Activated naive CD4-positive, alpha-beta T cell treated with Interleukin-2 at 50 U/mL for 16 hours (primary cell): ENCODE measurements around the gene AP1G2.
A peak's percentile ranks its signal among the peaks of the same experiment; 100 is the strongest.
"Not testable (repeated sequence)": the region's sequence is repeated elsewhere in the genome, so short reads cannot be mapped to it uniquely, and the experiment has no call there.

Experiments
- DNase-seq: peaks from one replicate; pipeline ENCODE4 v3.0.0-alpha.2; 2020

Gene AP1G2

GRCh38 chr14:23555882-23556699 is 11.5 kb downstream of the AP1G2 start, which contains the start of gene THTPA:
TSS of gene THTPA (plus strand) at chr14:23556271. CDS start at chr14:23556758, 487 bp downstream.
- DNase-seq = peak; percentile 93

DNA sequence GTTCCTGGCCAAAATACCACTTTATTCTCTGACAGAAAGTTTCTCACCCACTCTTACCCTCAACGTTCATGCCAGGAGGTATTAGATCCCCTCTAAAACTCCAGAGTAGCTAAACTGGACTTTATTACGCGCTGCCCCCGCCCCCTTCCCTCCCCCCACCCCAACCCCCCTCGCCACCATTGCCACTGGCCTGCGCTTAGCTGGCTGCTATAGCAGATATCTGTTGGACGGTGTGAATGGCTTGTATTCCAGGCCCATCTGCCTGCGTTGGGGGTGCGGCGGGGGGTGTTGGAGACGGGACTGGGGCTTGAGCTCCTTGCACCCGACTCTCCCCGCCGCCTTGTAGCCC is 12.1 kb downstream of the AP1G2 start:
- no peak for DNase-seq

DNA sequence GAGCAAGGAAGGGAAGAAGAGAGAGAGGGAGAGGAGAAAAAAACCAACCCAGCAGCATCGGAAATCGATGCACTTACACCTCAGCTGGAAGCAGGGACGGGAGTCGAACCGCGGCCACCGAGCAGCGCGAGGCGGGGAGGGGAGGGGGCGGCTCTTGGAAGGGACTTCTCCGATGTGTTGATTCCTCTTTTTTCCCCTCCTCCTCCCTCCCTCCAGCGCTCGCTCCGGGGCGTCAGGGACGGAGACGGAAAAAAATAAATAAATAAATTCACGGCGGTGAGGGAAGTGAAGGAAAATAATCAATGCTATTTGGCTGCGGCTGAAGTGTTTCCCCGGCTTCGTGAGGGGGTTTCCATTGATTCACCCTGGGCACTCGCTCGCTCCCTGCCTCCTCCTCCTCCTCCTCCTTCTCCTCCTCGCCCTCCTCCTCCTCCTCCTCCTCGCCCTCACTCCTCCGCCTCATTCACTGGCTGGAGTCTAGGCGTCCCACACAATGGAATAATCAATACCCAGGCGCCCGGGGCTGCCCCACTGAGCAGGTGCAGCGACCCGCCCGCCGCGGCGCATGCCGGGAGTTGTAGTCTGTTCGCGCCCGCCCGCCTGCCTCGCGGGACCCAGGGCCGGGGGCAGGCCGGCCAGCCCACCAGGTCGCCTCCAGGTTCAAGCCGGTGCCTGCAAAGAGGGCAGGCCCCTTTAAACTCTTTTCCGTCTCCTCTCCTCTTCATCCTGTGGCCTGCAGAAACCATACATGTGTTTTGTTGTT is 16.1 kb downstream of the AP1G2 start, which contains the start of gene ZFHX2:
ZFHX2 (minus strand) TSS at position 500 of the 763 bp plus-strand sequence. CDS start 16,440 bp downstream, outside the sequence.
- peak; percentile 83 for DNase-seq

DNA sequence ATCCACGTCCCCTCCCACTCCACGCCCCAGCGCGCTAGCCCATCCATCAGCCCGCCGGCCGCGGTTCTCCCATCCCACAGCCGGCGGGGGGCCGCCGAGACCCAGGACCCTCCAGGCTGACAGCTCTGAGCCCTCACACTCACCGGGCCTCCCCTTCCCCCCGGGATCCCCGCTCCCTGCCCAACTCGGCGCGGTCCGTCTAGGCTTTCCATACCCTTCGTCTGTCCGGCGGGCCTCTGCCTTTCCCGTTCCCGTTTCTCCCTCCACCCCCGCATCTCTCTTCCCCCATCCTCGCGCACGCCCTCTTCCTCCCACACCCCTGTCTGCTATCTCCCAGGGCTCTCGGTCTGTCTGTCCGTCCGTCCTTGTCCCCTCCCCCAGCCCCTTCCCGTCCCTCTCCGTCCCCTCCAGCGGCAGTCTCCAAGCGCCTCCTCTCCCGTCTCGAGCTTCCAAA is 16.8 kb downstream of the AP1G2 start:
- DNase-seq = no peak

- DNase-seq = no peak
Observed at GRCh38 chr14:23550131-23550811, 17.3 kb downstream of the AP1G2 start.

- DNase-seq = no peak
Observed at GRCh38 chr14:23548351-23549318, 19.0 kb downstream of the AP1G2 start.

DNA sequence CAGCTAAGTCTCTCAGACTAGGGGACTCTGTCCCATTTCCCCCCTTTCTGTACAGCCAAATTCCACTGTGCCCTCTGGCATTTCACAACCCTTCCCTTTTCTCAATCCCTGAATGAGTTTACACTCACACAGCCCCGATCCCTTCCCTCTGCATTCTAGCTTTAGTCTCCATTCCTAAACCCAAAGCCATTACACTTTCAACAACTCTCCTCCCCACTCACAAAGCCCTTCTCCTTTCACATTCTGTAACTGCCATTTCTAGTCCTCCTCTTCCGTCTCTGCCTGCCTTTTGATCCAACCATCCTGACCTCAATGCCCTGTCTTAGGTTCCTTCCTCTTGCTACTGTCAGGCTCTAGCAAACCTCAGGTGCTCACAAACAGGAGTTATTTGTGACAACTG is 19.7 kb downstream of the AP1G2 start:
- no peak for DNase-seq

DNA sequence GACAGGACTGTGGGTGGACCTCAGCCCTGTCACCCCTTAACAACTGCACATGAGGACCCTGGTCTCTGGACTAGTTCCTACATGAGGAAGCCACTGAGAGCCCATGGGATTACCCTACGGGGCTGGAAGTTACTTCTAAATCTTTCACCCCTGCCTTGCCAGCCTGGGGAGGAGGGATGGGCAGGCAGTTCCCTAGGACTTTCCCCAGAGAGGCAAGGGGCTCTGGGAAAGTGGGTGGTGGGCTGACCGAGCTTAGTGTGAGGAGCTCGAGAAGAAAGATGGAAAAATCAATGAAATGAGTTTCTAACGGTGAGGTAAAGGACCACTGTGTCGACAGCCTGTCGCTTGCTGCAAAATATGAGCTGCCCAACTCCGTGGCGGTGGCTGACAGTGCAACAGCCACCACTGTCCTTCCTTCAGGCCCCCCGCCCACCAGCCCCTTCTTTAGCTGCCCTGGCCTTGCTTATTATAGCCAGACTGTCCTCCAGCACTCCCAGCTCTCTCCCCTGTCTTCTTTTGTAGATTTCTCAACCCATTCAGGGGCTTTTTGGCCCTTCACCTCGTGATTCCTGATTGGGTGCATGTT is 21.0 kb downstream of the AP1G2 start:
- no peak for DNase-seq

DNA sequence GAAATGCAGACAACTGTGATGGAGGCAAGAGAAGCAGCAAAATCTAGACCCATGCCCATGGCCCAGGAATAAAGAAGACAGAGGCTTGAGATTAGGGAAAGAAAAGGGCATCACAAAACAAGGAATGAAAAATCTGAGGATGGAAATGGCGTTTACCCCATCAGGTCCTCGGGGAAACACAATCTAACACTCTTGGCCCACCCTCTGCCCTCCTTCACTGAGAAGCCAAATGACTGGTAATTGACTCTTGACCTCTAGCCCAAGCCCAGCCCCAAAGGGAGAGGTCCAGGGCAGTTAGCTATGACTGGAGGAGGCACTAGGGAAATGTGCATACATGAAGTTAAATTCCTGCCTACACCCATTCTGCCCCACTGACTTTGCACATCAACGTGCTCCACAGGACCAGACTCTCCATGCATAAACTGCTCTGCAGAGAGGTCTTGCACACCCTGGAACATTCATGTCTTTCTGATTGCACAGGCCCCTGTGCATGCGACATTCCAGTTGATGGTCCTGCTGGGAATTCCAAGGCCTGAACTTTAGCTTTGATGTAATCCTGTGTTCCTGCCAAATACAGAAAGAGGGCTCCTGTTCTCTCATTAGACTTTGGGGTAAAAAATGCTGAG is 21.7 kb downstream of the AP1G2 start:
- no peak for DNase-seq

DNA sequence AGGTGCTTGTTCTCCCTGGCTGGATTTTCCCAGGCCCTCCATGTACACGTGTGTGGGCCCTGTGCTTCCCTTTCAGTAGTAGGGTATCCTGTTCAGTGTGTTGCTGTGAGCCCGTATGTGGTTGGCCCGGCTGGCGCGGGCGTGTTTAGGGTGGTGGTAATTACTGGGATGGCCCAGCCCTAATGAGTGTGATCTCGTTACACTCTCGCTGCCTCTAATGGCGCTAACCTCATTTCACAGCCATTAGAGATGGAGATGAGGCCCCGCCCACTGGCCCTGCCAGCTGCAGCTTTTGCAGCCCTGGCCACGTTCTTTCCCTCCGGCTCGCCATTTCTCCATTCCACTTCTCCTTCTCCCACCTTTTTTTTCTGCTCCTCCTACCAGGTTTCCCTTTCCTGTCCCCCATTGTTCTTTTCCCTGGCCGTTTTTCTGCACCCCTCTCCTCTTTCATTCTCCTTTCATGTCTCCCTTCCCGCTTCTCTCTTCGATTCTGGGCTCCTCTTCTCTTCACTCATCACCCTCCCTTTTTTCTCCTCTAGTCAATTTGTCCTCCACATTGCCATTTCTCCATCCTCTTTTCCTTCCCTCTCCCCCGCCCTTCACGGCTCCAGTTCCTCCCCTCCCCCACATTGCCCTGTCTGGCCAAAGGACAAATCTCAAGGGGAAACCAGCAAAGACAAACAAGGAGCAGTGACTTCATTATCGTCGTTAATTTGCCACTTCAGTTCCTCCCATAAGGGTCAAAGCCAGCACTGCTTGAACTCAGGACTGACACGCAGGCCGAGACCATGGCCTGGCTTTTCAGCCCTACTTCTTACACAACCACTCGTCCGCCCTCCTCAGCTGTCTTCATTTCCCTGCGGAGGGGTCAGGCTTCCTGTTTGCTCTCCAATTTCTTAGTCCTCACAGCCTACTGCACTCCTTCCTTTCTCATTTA is 22.8 kb downstream of the AP1G2 start:
- DNase-seq = no peak

DNA sequence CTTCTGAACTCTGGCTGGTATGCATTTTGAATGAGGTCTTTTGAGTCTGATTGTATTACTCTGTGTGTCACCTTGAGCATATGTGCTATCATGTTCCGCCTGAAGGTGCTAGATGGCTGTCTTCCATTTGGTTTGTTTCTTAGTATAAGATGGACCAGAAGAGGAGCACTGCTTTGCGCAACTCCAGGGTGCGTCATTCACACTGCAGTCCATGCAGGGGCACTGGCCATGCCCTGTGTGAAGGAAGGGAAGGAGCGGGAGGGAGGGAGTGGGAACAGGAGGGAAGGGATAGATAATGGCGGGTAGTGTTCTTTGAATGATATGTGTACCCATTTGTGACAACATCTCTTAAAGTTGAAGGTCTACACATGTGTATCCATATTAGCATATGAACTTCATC is 24.2 kb downstream of the AP1G2 start:
- no peak for DNase-seq

- DNase-seq = no peak
Observed at GRCh38 chr14:23542261-23542660, 25.3 kb downstream of the AP1G2 start.

DNA sequence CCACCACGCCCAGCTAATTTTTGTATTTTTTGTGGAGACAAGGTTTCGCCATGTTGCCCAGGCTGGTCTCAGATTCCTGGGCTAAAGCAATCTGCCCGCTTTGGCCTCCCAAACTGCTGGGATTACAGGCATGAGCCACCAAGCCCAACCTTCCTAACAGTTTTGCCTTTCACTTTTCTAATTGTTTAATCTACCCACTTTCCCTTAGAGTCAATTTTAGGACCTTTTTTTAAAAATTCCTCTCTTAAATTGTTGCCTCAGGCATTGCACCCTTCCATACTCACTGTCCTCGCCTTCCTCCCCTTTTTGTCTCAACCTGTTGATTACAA is 27.5 kb downstream of the AP1G2 start:
- no peak for DNase-seq

DNA sequence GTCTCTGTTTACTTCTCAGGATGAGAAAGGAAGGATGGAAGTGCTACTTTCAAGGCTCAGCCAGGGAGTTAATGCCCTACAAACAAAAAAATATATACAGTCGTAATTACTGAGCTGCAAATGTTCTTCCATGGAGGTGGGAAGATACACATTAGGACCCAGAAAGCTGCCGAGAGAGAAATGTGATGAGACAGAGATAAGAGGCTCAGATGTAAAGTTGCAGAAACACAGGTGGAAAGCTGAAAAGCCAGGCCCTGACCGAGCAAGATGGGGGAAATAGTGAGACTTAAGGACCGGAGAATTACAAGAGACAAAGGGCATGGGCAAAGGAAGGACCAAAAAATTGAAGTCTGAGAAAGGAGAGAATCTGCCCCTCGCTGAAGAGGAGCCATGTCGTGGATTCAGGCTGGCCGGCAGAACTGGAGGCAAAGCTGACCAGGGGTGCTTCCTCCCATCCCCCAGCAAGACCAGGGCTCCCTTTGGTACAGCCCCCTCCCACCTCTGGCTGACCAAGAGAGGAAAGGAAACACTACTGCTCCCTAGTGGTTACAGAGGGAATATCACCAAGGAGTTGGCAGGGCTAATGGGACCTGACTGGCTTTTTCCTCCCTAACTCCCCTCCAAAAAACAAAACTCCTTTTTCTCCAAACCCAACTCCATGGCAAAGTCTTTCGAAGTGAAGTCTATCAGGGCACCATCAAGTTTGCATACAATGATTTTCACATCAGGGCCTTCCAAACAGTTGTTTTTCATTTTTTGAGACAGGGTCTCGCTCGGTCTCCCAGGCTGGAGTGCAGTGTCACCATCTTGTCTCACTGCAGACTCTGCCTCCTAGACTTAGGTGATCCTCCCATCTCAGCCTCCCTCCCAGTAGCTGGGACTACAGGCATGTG is 28.1 kb downstream of the AP1G2 start:
- DNase-seq = peak; percentile 8

- DNase-seq = no peak
Observed at GRCh38 chr14:23538785-23539184, 28.8 kb downstream of the AP1G2 start.

DNA sequence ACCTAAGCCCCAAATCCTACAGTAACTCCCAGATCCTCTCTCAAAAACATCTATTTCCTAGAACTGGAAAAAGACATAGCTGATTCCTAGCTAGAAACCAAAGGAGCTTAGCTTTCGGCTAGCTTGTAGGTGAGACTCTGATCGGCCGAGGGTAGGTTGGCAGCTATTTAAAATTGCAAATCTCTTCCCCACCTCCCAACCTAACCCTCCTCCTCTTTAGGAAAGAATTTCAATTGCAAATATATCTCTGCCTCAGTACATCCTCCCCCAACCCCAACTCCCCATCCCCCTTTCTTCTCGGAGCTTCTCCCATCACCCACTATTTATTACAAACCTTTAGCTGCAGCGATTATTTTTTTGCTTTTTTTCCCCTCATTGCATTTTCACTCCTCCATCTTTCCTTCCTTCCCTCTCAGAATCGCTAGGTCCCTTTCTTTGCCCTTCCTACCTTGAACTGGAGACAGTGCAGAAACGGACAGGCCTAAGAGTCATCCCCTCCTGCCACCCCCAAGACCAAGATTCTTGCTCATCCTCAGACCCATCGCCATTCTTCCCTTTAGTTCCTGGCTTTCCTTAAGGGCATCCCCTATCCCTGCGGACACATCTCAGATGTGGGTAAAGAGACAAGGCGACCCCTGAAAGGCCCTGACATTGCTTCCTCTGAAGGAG is 29.4 kb downstream of the AP1G2 start:
- DNase-seq = no peak

DNA sequence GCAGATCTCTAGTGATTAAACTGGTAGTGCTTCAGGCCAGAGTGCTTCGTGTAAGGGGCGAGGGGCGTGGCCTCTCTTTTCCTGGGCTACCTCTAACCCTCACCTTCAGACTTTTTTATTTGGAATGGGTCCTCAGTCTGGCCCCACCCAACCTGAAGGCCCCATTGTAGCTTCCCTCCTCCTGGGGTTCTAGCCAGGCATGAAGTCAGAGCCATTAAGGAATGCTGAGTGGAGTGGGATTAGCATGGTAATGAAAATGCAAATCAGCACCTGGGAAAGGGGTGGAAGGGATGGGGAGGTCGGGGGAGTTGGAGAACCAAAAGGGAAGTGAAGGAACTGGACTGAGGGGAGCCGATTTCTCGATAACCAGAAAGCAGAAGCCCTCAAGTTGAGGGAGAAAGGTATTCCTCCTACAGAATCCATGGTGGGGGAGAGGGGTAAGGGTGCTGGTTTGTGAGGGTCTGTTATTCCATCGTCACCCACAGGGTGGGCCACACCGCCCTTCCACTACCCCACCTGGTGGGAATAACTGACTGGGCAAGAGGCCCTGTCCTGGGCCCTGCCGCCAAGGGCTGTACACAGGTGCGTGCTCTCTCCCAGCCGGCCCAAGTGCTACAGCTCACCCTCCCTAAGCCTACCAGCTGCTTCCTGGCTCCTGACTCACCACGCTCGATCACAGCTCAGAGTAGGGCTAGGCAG is 30.1 kb downstream of the AP1G2 start:
- no peak for DNase-seq

GRCh38 chr14:23536906-23537305 is 30.7 kb downstream of the AP1G2 start:
- not testable (repeated sequence) for DNase-seq
